Measurements from ENCODE around the gene OASL.
"Not testable (repeated sequence)": the region's sequence is repeated elsewhere in the genome, so short reads cannot be mapped to it uniquely, and the experiment has no call there.

Gene OASL

DNA sequence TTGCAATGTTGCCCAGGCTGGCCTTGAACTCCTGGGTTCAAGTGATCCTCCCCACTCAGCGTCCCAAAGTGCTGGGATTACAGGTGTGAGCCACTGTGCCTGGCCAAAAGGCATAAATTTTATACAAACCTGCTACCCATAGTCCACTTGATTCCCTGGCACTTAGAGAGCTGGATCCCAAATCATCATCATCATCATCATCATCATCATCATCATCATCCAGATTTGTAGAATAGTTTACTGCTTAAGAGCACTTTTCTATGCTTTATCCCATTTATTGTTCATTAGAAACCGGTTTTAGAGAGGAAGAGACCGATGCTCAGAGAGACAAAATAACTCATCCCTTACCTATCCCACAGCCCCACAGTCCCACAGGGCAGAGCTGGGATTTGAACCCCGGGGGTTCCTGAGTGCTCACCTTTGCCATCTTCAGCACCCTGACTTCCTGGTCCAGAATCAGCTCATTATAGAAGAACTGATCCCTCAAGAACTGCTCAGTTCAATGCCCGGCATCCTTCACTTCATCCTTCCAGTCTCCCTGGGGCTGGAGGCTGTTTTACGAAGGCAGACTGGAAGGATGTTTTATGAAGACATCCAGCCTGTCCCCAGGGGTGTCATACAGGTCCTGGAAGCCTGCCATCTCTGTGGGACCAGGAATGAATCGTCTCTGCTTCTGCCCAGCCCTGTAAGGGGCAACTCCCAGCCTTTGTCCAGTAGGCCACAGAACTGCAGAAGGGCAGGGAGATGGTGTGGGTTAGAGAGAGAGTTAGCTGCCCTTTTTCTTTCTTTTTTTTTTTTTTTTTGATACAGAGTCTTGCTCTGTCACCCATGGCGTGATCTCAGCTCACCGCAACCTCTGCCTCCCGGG is 20.2 kb upstream of the OASL start:
- DNase-seq, result no peak

DNA sequence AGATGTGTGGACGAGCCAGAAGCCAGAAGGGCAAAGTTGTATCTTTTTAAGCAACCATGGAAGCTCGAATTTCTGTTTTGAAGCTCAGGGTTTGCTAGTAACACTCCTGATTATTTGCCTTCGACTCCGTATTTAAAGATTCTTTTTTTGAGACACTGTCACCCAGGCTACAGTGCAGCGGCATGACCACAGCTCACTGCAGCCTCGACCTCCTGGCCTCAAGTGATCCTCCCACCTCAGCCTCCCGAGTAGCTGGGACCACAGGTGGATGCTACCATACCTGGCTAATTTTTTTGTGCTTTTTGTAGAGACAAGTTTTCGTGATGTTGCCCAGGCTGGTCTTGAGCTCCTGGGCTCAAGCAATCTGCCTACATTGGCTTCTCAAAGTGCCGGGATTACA is 18.7 kb upstream of the OASL start:
- DNase-seq, result no peak

DNA sequence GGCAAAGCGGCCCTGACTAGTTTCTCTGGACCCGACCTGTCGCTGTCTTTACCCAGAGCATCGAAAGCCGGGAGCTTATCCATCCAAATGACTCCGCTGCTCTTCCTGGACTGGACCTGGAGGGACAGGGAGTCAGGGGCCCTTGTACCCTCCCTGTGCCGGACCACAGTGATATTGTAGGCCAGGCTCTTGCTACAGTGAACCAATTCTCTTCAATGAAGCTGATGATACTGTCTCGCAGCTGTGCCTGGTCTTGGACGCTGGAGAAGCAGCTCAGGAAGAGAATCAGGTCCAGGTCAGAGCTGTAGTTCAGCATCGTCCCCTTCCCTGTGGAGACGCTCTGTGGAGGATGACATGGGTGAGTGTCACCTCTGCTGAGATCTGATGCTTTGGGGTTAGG is 14.7 kb upstream of the OASL start:
- no peak for DNase-seq

GRCh38 chr12:121050725-121051124 is 11.7 kb upstream of the OASL start:
- no peak for DNase-seq

GRCh38 chr12:121048442-121048841 is 9.4 kb upstream of the OASL start:
- no peak for DNase-seq

- not testable (repeated sequence) for DNase-seq
These were observed 8.4 kb upstream of the OASL start for GRCh38 chr12:121047400-121047799.

GRCh38 chr12:121043067-121043466 is 4.0 kb upstream of the OASL start:
- DNase-seq, result no peak

DNA sequence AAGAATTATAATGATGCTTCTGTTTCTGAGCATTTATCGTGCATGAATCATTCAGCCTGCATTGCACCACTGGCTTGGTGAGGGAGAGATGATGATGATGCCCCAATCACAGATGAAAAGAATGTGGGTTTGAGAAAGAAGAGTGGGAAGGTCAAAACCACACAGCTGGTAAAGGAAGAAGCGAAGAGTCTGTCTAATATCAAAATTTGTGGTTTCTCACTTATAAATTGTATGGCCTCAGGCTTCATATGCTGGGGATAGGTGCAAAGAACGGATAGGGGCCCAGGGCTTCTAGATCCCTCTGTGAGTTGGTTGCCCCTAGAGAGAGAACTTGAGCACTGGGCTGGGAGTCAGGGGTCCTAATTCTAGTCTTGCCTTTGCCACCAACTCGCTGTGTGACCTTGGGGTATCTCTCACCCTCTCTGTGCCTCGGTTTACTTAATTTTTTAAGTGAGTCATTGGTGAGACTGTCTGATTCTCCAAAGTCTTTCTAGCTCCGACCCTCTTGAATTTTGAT is 2.2 kb downstream of the OASL start:
- no peak for DNase-seq

DNA sequence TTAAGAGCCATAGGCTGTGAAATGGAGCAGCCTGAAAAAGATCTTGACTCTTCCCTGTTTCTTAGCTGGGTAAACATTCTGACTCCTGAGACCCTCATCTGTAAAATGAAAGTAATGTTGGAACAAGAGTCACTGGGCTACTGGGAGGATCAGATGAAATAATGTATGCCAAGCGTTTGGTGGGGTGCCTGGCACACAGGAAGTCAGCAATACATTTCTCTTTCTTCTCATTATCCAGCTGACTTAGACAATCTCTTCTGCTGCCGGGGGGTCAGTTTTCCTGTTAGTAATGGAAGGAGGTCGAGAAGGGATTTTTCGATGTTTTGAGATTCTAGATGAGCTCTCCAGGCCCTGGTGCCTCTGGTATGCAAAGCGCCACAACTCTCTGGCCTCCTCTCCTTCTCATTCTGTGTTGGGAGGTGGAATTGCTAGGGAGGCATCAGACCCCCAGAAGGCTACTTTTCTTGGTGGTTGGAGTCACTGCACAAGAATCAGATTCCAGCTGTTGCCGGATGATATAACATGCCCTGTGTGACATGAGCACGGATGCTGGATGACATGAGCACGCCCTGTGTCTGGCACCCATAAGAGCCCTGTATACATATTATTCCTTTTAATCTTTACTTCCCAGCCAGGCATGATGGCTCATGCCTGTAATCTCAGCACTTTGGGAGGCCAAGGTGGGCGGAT is 4.3 kb downstream of the OASL start:
- DNase-seq, result no peak

- DNase-seq, result no peak
These were observed 5.3 kb downstream of the OASL start for GRCh38 chr12:121033625-121034349.

DNA sequence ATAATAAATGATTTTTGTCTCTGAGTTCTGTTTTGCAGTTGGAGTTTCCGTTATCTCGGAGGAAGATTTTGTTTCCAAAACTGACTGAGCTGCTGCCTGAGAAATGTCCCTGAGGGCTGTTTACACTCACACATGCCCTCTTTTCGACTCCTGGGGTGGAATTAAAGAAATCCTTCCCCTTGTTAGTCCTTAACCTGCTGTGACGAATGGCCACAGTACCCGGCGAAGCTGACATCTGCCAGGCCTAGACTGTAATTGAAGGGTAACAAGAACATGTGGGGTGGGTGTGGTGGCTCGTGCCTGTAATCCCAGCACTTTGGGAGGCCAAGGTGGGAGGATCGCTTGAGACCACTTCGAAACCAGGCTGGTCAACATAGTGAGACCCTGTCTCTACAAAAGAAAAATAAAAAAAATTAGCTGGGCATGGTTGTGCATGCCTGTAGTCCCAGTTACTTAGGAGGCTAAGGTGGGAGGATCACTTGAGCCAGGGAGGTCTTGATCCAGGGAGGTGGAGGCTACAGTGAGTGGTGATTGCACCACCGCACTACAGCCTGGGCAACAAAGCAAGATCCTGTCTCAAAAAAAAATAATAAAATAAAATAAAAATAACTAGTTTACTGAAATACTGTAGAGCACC is 8.4 kb downstream of the OASL start:
- no peak for DNase-seq

DNA sequence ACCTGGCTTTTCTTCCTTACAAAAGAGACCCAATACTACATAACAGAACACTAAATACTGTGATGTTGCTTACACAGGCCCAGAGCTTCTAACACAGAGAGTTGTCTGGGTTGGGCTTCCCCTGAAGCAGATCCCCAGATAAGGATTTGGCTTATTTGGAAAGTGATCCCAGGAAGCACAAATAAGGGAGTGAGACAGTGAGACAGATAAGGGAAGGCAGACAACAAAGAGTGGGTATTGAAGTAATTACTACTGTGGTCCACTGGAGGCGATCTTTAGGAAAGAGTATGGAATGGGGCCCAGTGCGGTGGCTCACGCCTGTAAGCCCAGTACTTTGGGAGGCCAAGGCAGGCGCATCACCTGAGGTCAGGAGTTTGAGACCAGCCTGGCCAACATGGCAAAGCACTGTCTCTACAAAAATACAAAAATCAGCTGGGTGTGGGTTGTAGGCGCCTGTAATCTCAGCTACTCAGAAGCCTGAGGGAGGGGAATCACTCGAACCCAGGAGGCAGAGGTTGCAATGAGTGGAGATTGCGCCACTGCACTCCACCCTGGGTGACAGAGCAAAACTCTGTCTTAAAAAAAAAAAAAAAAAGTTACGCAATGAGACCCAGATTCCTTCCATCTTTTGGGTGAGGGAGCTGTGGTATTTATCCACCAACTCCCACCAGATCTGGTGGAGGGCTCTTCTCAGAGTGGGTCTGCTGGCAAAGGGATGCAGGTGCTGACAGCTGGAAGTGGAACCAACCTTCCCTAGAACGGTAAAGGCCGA is 12.6 kb downstream of the OASL start:
- no peak for DNase-seq

DNA sequence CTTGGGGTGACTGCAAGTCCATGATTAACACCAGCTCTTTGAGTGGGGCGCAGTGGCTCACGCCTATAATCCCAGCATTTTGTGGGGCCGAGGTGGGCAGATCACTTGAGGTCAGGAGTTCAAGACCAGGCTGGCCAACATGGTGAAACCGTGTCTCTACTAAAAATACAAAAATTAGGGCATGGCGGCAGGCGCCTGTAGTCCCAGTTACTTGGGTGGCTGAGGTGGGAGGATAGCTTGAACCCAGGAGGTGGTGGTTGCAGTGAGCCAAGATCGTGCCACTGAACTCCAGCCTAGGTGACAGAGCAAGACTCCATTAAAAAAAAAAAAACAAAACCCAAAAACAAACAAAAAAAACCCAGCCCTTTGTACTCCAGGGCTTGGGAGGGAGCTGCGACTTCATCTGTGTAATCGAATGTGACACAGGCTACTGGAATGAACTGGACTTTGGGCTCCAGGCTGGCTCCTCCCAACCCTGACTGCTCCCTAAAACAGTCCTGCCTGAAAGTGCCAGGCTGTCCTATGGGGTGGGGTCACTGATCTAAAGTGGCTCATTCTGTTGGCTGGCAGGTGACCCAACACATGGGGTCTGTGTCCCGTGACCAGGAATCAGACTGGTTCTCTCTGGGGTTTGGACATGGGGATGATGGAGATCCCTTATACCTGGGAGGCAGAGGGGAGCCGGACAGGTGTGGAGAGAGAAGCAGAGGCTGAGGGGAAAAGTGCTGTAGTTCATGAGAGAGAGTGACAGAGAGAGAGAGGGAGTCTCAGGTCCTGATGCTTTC is 13.4 kb downstream of the OASL start:
- no peak for DNase-seq

GRCh38 chr12:121023799-121024198 is 15.2 kb downstream of the OASL start:
- no peak for DNase-seq

DNA sequence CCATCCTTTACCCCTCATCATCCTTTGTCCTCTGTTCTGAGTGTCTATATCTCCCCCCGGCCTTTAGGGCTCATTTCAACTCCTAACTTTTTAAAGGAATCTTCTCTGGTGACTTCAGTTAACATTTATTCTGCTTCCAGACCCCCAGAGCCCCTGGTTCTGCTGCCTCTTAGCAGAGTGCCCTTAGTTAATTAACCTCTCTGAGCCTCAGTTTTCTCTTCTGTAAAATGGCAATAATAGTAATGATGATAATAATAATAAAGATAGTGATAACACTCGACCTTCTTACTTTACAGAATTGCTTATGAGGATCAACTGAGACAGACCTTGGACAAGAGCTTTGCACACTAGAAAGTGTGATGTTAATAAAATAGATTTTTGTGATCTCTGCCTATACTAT is 16.3 kb downstream of the OASL start:
- DNase-seq, result no peak

GRCh38 chr12:121021754-121022153 is 17.3 kb downstream of the OASL start:
- no peak for DNase-seq

DNA sequence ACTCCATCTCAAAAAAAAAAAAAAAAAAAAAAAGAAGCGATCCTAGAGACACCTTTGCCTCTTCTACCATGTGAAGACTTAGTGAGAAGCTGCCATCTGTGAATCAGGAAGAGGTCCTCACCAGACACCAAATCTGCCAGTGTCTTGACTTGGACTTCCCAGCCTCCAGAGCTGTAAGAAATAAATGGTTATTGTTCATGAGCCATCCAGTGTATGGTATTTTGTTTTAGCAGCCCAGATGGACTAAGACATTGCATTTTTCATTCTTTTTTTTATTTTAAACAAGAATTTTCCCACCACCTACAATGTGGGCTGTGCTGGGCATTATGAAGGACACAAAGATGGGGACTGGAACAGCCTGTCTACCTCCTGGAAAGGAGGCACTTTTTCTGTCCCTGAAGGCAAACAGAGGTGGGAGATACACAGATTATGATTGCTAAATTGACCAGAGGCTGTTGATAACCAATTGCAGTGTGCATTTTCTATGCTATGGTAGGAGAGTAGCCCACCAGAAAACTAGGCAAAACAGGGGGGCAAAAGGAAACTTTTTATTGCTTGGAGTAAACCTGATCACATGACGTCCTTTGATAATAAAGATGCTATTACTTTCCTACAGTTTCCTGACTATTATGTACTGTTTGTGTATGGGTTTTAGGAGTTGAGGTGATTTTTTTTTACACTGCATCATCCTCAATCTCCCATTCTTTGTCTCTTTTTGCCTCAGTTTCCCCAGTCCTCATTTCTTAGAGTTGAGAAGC is 20.0 kb downstream of the OASL start:
- DNase-seq, result no peak

DNA sequence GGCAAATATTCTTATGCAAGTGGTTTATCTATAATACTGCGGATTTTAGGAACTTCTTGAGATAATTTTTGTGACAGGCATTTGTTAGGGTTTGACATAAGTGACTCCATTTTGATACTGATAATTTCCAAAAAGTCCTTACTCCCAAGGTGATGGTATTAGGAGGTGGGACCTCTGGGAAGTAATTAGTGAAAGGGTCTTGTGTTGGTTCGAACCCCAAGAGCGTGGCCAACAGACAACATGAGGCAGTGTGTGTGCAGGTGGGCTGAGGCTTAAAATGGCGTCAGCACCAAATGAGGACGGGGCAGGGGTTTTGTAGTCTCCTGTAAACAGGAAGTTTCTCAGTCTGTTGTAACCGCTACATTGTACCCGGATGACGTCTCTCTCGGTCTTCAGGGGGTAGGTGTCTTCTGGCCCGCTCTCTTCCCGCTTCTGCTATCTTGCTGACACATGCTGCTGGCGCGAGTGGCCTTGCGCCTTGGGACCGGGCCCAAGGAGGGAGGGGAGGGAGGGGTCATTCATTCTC is 21.0 kb downstream of the OASL start:
- DNase-seq, result no peak

DNA sequence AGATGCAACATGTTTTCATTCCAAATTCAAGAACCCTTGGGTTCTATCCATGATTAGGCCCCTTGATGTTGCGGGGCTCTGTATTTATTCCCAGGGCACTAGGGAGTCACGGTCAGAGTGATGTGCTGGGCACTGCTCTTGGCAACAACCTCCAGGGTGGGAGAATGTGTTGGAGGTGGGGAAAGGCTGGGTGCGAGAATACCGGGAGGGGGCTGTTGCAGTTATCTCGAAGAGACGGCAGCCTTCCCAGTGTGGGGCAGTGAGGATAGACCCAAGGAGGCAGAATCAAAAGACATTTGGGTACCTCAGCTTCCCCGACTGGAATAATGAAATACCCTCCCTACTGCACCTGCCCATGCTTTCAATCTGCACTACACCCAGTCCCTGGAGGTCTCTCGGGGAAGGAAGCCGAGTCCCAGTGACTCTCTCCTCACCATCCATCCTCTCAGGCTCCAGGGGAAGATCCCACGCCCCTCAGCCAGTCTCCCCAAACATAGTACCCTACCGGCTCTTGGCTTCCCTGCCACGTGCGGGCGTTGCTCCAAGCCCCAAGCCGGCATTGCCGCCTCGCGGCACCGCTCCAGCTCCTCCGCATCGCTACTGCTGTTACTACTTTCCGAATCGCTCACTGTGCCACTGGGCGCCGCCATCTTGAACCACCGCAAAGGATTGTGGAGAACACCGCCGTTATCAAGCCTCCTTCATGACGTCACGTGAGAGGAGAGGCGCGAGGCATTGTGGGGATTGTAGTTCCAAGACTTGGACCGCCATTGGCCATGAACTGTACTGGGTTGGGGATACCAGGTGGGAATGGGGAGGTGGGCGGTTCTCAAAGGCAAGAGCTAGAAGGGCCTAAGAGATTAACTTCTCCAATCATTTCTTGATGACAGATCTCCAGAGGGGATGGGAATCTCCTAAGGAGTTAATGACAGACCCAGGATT is 22.9 kb downstream of the OASL start, which contains the start of gene C12orf43:
C12orf43 (minus strand) TSS at position 663 of the 942 bp plus-strand sequence; CDS start at position 650, 13 bp downstream.
- peak; percentile 91 for DNase-seq
